GM19193 (cell line): ENCODE data around the gene ACTA2.

Experiments
- POLR2A ChIP-seq: IDR thresholded peaks from 4 replicates; pipeline ENCODE4 v1.6.1; 2011; ENCODE audit not compliant: insufficient read depth, insufficient read length; ENCODE audit errors: extremely low read depth

The ACTA2 gene

DNA sequence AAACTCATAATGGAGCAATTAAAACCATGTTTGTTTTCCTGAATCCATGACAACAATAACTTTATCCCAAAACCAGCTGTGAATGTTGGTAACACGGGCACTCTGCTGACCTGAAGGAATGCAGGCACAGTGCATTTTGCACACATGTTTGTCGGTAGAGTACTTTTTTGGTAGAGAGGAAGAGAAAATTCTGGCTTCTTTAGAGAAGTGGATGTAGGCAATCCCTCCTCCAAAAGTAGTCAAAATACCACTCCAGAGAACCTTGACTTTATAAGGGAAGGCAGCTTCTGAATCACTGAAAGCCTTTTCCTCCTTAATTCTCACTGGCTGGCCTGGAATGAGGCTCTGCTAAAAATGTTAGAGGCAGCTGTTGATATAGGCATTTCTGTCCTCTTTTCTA lies 15.8 kb upstream of the ACTA2 start:
- TF ChIP-seq POLR2A, result no peak

DNA sequence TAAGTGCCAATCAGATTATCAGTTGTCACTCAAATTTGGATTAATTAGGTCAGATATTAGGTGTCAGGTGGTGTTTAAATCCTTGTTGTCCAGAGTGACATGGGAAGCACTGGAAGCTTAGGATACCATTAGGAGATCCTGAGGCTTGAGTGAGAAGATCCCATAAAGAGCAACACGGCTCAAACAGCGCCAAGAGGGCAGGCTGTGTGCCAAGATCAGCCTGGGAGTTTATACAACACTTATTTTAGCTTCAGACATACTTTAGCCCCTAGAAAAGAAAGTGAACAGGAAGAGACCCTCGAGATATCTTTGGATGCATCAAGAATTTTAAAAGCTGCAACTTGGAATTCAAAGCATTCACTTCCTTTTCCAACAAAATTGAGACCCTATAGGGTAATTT lies 14.2 kb upstream of the ACTA2 start:
- no peak for TF ChIP-seq POLR2A

DNA sequence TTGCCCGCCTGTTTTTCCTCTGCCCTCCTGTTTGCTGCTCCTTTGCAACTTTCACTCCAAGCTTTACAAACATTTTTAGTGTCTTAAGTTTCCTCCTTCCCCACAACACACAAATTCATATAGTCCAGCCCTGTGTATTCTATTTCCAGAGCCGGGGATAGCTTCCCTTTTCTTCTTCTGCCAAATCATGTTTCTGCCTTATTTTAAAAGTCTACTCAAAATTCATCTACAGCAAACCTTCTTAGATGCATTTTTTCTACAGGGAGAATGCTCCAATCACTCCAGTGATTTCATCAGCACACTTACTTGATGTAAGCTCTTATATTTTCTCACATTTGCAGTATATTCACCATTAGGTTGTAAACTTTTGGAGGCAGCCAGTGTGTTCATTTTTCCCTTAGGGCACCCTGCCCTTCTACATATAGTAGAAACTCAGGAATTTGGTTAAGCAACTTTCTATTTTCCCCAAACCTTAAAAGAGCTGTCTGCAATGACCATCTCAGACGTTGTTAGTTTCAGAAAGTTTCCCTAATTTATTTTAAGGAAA lies 12.4 kb upstream of the ACTA2 start:
- no peak for TF ChIP-seq POLR2A

DNA sequence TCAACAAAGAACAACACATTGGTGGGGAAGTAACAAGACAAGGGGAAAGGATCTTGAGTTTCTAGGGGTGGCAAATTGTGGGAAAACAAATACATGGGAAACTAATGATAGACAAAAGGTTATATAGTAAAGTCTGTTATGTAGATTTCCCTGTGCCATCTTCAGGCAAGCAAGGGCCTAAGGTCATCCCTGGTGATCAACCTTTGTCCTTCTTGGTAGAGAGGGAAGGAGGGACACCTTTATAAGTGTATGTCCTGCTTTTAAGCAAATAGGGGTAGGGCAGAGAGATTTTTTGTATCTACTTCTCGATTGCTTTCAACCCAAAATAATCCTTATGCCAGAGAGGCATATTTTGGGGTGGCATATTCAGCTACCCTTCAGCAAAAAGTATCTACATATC lies 11.8 kb upstream of the ACTA2 start:
- TF ChIP-seq POLR2A, result no peak

DNA sequence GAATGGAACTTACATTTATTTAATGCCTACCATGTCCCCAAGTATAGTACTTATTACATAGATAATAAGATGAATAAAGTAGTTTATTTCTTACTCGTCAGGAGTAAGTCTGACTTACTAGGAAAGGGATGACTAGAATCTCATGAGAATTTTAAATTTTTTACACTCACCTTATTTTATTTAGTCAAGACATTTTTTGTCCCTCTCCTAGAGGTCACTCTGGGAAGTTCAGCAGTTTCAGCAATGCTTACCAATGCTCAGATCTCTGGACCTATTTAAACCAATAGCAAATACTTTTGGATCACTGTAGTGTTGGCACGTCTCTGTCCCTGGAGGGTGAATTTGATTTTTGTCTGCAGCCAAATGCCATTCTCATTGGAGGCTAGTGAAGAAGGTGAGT lies 10.7 kb upstream of the ACTA2 start:
- TF ChIP-seq POLR2A, result no peak

DNA sequence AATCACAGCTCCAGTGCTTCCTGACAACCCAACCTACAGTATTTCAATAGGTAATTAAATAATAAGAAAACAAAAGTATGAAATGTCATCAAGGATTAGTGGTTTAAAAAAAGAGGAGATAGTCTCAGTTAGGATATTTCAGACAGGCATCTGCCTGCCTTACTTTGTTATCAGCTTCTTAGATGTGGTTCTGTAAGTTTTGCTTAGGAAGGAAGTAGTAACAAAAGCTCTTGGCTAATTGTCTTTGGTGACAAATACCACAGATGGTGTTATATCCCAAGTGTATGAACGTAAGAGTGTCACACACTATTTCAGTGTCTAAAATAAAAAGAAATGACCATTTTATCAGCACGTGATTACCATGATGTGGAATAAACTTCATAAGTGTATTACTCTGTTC lies 9.8 kb upstream of the ACTA2 start:
- TF ChIP-seq POLR2A, result no peak

DNA sequence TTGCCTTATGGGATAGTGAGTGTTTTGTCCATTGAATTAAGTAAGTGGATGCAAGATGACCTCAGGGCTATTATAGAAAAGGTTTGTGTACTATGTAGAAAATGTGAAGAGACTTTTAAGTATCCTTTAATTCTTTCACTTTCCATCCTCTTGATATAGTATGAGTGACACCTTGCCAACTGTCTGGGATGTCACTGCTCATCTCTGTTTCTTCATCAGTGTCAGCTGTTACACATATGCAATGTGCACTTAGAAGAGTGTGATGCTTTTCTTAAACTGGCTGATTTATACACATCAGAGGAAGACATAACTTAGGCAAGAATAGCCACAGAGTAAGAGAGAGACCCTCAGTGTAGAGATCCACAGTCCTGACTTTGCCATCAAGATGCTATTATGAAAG lies 8.7 kb upstream of the ACTA2 start:
- no peak for TF ChIP-seq POLR2A

DNA sequence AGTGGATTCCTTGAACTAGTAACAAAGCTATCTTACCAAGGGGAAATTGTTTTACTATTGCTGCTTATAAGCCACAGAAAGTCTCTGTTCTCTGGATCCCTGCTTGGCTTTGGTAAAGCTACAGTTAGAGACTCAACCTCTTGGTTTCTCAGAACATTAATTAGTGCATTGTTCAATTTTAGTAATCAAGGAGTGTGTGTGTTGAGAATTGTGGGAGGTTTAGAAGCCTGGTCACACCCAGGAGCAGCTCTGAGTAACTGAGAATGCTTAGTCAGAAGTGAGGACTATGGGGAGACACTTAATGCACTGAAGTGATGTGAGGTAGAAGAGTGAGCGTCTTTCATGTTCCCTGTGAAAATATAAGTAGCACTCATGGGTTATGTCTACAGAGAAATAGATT lies 8.2 kb upstream of the ACTA2 start:
- no peak for TF ChIP-seq POLR2A

DNA sequence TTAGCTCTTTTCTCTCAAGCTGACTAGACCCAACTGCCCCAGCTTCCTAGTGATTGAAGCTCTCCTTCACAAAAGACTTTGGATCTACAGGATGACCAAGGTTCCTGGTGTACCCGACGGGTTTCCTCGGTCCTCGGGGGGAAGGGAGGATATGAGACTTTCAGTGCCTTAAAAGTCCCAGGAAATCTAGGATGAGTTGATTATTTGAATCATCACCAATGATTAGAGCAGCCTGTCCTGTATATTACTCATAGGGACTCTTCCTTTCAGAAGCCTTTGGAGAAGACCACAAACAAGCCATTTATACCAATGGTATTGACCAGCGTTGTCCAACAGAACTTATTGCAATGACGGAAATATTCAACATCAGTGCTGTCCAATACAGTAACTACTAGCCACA lies 6.1 kb upstream of the ACTA2 start:
- no peak for TF ChIP-seq POLR2A

DNA sequence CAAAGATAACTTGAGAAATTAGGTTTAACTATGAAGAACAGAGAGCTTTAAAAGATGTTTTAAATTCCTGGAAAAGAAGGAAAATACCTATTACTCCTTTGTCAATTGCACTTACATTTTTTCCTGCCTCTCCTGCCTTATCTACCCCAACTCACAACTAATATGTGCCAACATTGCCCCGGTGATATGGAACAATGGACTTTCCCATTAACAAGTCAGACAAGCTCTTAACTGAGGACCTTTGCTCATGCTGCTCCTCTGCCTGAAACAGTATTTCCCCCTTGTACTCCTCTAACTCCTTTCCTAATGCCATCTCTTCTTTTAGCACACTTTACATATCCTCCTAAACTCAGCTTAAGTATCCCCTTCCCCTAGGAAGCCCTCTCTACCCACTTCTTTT lies 4.8 kb upstream of the ACTA2 start:
- TF ChIP-seq POLR2A, result no peak

DNA sequence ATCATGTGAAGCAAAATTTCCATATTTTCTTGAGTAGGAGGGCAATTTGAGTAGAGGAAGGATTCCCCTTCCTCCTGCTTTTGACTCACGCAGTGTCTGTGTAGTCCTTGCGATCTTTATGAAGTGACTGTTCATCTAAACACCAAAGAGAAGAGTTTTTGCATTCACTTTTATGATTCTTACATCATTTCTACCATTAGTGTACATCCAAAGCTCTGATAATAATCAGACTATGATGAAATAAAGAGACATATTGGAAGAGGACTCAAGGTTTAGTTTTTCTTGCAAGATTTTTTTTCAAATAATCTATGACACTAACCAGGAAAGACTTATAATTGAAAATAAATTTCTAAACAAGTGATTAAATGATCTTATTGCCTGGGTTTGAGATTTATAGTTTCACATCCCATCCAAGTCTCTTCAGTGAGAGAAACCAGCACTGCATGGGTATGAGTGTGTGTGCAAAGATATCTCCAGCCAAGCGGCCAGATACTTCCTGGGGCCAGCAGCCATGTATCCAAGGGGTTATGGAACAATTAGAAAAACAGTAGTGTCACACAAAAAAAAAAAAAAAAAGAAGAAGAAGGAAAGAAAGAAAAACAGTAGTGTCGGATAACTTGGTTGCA lies 2.0 kb upstream of the ACTA2 start:
- TF ChIP-seq POLR2A, result no peak

DNA sequence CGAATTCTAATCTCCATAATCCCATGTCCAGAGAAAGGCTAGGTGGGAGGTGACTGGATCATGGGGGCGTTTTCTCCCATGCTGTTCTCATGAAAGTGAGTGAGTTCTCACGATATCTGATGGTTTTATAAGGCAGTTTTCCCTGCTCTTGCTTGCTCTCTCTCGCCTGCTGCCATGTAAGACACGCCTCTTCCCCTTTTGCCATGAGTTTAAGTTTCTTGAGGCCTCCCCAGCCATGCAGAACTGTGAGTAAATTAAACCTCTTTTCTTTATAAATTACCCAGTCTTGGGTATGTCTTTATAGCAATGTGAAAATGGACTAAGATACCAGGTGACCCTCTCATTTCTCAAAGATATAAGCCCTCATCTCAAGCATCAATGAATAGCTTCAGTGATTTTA lies 1.1 kb upstream of the ACTA2 start:
- TF ChIP-seq POLR2A, result no peak

DNA sequence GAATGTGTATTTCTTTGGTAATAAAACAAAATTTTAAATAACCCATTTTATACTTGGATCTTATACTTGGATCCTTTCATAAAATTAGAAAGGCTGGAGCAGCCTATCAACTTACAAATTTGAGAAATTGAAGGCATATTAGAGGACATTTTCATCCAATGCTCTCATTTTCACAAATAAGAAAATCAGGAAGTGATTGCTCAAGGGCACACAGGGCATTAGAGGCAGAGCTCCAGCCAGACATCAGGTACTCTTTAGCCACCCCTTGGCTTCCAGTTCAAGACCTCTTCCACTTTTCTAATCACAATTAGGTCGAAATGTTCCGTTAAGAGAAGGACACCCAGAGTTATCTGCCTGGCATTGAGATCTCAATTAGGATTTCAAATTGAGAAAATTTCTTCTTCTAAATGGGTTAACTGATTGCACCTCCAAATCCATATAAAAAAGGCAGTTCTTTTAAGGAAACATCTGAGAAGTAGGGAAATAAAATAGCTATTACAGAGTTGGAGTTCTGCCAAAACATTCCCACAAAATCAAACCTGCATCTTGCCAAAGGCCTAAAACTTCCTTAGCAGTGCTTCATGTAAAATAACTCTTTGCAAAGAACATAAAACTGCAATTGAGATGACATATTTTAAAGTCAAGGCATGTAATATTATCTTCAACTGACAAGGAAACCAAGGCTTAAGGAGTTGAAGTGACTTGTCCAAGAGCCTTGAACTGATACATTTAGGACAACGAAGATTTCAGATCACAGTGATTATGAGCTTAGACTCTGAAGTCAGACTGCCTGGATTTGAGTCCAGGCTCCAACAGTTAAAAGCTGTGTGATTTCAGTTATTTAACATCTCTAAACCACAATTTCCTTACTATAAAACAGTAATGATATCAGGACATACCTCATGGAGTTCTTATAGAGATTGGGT lies 2.4 kb downstream of the ACTA2 start:
- no peak for TF ChIP-seq POLR2A

DNA sequence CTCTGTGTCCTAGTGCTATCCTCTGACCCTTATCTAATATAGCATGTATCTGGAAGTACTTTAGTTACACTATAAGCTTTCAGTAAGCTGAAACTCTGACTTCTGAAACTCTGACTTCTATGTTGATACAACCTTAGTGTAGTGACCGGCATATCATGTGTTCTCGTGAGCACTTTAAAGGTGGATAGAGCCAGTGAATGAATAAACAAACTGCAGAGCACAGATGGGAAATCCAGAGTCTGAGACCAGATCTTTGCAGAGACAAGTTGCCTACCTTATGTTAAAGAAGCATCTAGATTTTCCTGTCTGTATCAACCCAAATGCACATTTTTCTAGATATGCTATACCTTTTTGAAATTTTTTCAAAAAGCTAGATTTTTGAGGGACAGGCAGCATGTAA lies 3.5 kb downstream of the ACTA2 start:
- no peak for TF ChIP-seq POLR2A

DNA sequence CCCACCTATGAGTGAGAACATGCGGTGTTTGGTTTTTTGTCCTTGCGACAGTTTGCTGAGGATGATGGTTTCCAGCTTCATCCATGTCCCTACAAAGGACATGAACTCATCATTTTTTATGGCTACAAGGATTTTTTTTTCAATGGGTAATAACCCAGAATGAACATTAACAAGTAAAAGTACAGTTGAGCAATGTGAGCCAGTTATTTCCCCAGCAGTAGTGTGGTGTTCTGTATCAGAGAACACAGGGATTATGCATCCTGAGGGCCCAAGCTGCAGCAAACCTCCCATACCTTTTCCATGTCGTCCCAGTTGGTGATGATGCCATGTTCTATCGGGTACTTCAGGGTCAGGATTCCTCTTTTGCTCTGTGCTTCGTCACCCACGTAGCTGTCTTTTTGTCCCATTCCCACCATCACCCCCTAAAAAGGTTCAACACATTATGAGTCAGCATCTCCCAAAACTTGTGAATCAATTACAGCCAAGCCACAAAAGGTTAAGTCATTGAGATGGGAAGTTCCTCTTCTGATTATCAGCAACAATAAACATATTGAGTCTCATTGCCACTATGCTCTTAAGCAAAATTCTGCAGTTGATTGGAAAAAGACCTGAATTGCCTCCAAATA lies 5.5 kb downstream of the ACTA2 start:
- no peak for TF ChIP-seq POLR2A
